C1 segment of cervical spinal cord (tissue), 14 donors: Measurements from ENCODE around the gene DAB2IP.

Experiments used
- DNase-seq, 14 donors: peaks; one replicate each; lab custom pipeline; 2025; lab: John Stamatoyannopoulos, UW

DAB2IP gene

DNA sequence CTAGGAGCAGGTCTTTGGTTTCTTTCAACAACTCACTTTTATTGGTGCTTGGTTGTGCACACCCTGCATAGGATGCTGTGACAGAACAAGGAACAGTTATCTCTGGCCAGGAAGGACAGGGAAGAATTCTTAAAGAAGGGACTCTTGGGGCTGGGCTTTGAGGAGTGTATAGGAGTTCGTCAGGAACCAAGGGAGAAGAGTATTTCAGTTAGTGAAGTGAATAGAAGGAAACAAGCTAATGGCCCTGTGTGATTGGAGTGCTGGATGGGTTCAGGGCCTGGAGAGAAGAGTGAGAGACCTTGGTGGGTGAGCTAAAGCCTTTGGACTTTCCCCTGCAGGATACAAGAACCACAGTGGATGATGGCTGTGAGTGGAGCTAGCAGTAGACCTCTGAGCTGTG is 32.2 kb downstream of the DAB2IP start:
- no peak for DNase-seq

DNA sequence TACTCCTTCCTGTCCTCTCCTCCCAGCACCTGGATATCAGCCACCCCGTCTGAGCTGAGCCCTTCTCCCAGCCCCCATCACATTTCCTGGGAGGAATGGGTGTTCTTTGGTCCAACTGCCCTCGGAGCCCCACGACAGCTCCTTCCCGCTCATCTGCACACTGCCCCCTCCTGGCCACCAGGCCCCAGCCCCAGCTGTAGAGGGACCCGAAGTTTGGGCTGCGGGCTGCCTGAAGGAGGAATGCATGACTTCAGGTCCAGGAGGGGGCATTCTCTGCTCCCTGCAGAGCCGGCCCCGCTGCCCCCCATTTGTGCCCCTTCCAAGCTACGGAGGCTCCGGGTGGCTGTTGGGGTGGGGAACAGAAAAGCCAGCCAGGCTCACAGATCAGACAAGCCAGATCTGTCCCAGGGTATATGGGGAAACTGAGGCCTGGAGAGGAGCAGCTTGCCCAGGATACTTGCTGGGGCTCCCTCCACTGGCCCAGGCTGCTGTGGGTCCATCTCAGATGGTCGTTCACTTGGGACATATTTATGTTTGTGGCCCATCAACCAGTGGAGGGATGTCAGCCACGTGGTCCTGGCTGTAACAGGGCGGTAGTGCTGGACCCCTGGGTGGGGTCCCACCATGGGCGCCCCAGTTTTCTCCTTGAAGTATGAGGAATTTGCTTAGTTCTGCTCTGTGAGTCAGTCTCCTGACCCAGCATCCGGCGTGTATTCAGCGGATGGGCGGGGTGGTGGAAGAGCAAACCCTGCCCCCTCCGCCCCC is 33.1 kb downstream of the DAB2IP start:
- DNase-seq: peak in 3 of 14 donors; percentile 20 to 29 (median 20)

- no peak for DNase-seq
Observed at GRCh38 chr9:121685146-121685794, 33.8 kb downstream of the DAB2IP start.

DNA sequence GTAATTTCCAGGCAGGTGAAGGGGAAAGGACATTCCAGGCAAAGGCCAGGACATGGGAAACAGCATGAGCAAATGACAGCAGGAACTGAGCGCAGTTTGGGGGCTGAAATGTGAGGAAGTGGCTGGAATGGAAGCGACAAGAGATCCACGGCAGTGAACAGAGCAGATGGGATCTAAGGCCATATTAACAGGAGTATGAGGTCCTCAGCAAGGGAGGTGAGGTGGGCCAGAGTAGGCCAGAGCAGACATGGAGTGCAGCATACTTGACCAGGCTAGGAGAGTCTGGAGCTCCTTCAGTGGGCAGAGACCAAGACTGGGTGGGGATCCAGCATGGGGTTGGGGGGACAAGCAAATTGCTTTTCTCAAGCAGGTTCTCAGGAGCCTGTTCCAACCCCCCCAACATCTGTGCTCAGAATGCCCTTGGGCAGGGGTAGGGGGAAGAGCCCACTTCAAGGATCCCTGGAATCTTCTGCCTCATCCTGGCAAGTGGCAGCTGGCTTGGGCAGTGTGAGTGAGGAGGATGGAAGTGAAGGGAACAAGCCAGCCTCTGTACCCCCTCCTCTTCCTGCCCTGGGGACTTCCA is 34.5 kb downstream of the DAB2IP start:
- DNase-seq: no peak

DNA sequence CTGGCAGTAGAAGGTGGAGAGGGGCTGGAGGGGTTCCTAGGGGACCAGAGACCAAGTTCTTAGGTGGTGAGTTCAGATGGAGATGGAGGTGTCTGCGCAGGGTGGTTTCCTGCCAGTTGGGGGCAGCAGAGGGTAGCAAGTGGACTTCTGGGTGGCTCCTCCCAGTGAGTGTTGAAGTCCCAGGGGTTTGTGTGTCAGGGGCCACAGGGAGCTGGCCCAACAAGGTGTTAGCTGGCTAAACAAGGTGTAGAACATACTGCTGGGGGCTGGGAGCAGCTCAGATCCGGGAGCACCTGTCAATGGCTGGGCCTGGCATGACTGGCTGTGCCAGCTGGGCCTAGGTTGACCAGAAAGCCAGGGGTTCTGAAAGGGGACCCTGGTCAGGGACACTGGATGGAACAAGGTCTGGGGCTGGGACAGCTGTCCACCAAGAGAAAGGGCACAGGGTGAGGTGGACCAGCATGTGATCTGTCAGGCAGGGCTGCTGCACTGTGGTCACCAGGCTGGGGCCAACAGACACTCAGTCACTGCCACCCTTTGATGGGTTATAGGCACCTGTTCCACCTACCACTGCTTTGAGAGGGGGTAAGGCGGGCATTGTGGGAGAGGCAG is 35.6 kb downstream of the DAB2IP start:
- peak in 12 of 14 donors; percentile 12 to 68 (median 38) for DNase-seq

- no peak for DNase-seq
Observed at GRCh38 chr9:121688146-121688680, 36.8 kb downstream of the DAB2IP start.

DNA sequence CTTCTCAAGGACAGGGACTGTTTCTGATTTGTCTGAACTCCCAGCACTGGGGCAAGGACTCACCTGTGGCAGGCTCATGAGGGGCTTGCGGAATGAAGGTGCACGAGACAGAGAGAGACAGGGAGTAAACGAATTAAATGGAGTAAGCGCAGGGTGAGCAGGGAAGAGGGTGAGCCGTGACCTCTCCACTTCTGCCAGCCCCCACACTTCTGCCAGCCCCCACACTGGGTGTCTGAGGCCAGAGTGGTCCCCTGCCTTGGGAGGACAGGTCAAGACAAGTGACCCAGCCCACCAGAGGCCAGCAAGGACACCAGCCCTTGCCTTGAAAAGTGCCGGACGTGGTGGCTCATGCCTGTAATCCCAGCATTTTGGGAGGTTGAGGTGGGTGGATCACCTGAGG is 37.2 kb downstream of the DAB2IP start:
- no peak for DNase-seq

GRCh38 chr9:121689461-121690157 is 38.2 kb downstream of the DAB2IP start:
- DNase-seq: no peak

- peak in 1 of 14 donors; percentile 34 for DNase-seq
Observed at GRCh38 chr9:121690316-121690715, 38.9 kb downstream of the DAB2IP start.

DNA sequence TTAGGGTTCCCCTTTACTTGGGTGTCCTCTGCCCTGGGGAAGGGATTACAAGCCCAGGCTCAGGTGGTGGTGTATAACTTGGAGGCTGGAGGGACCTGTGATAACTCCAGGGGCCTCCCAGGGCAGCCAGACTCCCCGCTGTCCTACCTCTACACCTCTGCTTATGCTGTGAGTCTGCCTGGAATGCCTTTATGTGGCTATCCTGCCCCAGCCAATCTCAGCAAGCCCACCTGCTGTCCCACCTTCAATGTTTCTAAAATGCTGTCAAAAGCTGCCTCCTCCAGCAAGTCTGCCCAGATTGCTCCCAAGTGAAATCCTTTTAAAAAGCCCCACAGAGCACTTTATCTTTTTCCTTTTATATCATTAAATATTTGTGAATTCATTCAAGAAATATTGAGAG is 39.3 kb downstream of the DAB2IP start:
- no peak for DNase-seq

DNA sequence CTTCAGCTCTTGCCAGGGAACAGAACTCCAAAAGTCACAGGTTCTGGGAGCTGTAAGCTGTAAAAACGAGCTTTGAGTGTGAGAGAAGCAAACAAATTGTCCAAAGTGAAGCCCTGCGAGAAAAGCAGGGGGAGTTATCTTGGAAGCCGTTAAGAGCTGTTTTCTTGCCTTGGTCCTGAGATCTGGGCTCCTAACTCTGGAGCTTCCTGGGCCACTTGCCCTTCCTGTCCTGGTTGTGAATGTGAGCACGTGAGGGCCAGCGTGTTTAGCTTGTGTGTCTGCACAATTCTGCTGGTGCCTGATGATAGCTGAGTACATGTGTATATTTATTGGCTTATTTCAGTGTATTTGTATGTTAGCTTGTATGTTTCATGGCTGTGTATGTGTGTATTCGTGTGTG is 40.5 kb downstream of the DAB2IP start:
- no peak for DNase-seq

DNA sequence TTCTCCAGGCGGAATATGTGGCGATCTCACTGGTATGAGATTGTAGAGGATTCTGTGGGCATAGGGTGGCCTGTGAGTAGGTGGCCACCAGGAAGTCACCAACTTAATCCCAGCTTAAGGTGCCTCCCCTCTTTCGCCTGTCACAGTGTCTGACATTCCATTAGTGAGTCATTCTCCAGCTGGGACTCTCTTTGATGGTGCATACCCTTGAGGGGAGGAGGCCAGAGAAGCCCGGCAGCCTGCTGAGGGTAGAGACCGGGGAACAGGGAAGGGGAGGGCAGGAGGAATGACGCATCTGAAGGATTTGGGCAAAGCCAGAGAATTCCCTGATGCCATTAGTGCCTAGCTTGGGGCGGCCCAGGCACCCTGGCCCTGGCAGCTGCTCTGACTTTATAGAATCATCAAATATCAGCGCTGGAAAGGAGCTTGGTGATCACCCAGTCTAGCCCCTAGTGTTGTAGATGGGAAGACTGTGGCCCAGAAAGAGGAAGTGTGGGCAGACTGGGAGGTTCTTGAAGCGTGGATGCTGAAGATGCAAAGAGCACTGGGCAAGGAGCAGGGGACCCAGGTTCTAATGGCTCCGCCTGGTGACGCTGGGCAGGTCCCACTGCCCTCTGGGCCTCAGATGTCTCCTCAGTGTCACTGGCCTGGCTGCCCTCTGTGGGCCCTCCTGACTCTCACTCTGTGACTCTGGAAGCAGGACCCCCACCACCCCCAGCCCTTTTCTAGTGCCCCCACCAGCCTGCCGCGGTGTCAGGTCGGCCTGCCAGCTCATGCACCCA is 41.4 kb downstream of the DAB2IP start:
- no peak for DNase-seq

GRCh38 chr9:121693388-121693670 is 41.9 kb downstream of the DAB2IP start:
- DNase-seq: no peak

DNA sequence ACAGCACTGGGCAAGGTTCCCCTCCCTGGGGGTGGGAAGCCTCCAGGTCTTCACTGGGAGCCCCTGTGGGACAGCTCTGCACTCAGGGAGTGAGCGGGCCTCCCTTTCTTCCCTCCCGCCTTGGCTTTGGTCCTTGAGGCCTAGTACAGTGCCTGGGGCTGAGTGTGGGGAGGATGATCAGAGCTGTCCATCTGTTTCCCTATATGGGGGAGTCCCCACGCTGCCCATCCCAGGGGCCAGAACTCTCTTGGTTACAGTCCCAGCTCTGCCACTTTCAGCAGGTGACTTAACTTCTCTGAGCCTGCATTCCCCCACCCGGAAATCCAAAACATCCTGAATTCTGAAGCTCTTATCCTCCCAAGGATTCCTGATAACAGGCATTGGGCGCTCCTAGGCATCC is 42.6 kb downstream of the DAB2IP start:
- no peak for DNase-seq

DNA sequence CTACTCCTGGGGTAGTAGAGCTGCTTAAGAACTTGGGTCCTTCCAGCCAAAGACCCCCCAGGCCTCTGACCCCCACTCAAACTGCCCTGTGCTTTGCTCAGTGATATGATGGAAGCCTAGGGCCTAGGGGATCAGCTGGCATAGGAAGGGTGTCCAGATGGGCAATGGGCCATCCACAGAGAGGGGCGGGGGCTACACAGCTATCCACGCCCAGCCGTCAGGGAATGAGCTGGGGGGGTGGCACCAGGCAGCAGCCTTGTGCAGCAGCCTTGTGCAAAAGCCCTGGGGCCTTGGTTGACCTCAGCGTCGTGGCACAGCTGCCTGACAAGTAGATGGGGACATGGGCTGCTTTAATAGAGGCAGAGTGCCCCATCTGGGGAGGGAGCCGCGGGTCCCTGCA is 43.2 kb downstream of the DAB2IP start:
- no peak for DNase-seq

DNA sequence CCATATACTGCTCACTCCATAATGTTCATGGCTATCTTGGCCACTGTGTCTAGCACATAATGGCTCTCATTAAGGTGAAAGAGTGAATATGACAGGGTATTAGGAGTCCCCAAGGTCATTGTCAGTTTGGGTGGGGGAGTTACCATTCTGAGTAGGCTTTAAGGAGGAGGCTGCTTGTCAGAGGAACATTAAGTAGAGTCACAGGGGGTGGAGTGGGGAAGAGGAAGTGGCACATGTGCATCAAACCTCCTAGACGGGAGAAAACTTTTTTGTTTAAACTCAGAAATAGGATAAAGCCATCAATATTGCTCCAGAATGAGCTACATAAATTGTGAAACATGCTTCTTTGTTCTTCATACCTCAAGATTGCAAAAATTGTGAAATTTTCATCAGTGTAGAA is 45.5 kb downstream of the DAB2IP start:
- DNase-seq: no peak

- DNase-seq: peak in 1 of 14 donors; percentile 39
Observed at GRCh38 chr9:121698627-121699570, 47.5 kb downstream of the DAB2IP start.

GRCh38 chr9:121699571-121700164 is 48.2 kb downstream of the DAB2IP start:
- DNase-seq: no peak

GRCh38 chr9:121700165-121700831 is 48.9 kb downstream of the DAB2IP start:
- peak in 7 of 14 donors; percentile 11 to 74 (median 32) for DNase-seq
